ENCODE results near the gene GFRA1. TPM values are rescaled to one million over a fixed set of nuclear protein-coding genes. Genes with fewer than 3 reads are reported as not detected.

Gene GFRA1
- polyA plus RNA-seq, 3 donors, result not detected

GRCh38 chr10:116170815-116171250 is 102.2 kb downstream of the GFRA1 start:
- Mint-ChIP-seq H3K36me3 (no peaks in the 10 kb centered on the region), H3K4me3 (no peak overlapping the region), H3K9me3 (peaks cover 0 to 15% (median 7%) of the 10 kb centered on the region in 7 donors), H3K4me1 (no peaks in the 10 kb centered on the region), H3K27ac (no peak overlapping the region), H3K27me3 (ENCODE audit: low read depth in 3 of 3) (peaks cover 0 to 1% (median 0%) of the 10 kb centered on the region in 3 donors)
- Histone ChIP-seq H4K20me1 (ENCODE audit: insufficient read depth, low read length) (no peaks in the 10 kb centered on the region), H3K36me3 (replicated peaks in 1 of 2; ENCODE audit: control insufficient read depth in 1 of 2, insufficient read depth in 2 of 2, low read length in 2 of 2) (no peaks in the 10 kb centered on the region), H3K9ac (ENCODE audit: insufficient read depth, low read length, poor library complexity, severe bottlenecking) (no peak overlapping the region), H3K9me3 (replicated peaks in 1 of 2; ENCODE audit: control insufficient read depth in 1 of 2, insufficient read depth in 1 of 2, low read length in 2 of 2) (no peaks in the 10 kb centered on the region), H3K27me3 (ENCODE audit: control insufficient read depth in 2 of 2, insufficient read depth in 2 of 2, low read length in 2 of 2) (no peaks in the 10 kb centered on the region), H3K4me1 (ENCODE audit: control insufficient read depth in 1 of 2, insufficient read depth in 2 of 2, low read length in 2 of 2) (no peaks in the 10 kb centered on the region), H3K79me2 (ENCODE audit: insufficient read depth, low read length) (no peaks in the 10 kb centered on the region), H3K4me2 (replicated peaks; ENCODE audit: extremely low read depth, low read length, poor library complexity, severe bottlenecking) (no peak overlapping the region), H3K27ac (ENCODE audit: low read depth in 1 of 2, low read length in 2 of 2) (no peak overlapping the region), H2AFZ (ENCODE audit: insufficient read depth, low read depth, low read length, poor library complexity, severe bottlenecking) (no peak overlapping the region), H3K4me3 (replicated peaks in 1 of 3; ENCODE audit: low read depth in 2 of 3, low read length in 3 of 3) (no peak overlapping the region)
- no peak for TF ChIP-seq CTCF (IDR thresholded peaks at IDR 0.05)
- DNase-seq, result no peak
- intact Hi-C loops (cut with micrococcal nuclease), result no loop called here
- no CpG with 5 or more reads among the region's 2 CpGs for WGBS (ENCODE audit: insufficient coverage)

- H3K4me2 ChIP-seq (replicated peaks; ENCODE audit: extremely low read depth, low read length, poor library complexity, severe bottlenecking), result no peak overlapping the region
- no peaks in the 10 kb centered on the region for H3K27me3 ChIP-seq (ENCODE audit: control insufficient read depth in 2 of 2, insufficient read depth in 2 of 2, low read length in 2 of 2)
- no peak overlapping the region for H2AFZ ChIP-seq (ENCODE audit: insufficient read depth, low read depth, low read length, poor library complexity, severe bottlenecking)
- no peaks in the 10 kb centered on the region for H3K4me1 ChIP-seq (ENCODE audit: control insufficient read depth in 1 of 2, insufficient read depth in 2 of 2, low read length in 2 of 2)
- TF ChIP-seq CTCF (IDR thresholded peaks at IDR 0.05), result no peak
- no peaks in the 10 kb centered on the region for H3K79me2 ChIP-seq (ENCODE audit: insufficient read depth, low read length)
- H3K4me3 ChIP-seq (replicated peaks in 1 of 3; ENCODE audit: low read depth in 2 of 3, low read length in 3 of 3), result no peak overlapping the region
- 100% methylated on average over 1 of the region's 3 CpGs for WGBS (ENCODE audit: insufficient coverage)
- H3K9me3 ChIP-seq (replicated peaks in 1 of 2; ENCODE audit: control insufficient read depth in 1 of 2, insufficient read depth in 1 of 2, low read length in 2 of 2), result no peaks in the 10 kb centered on the region
- peaks cover 0 to 15% (median 7%) of the 10 kb centered on the region in 7 donors for H3K9me3 Mint-ChIP-seq
- H3K27me3 Mint-ChIP-seq (ENCODE audit: low read depth in 3 of 3), result peaks cover 0 to under 1% (median 0%) of the 10 kb centered on the region in 3 donors
- intact Hi-C loops (cut with micrococcal nuclease), result no loop called here
- no peak for DNase-seq
- H4K20me1 ChIP-seq (ENCODE audit: insufficient read depth, low read length), result no peaks in the 10 kb centered on the region
- H3K36me3 ChIP-seq (replicated peaks in 1 of 2; ENCODE audit: control insufficient read depth in 1 of 2, insufficient read depth in 2 of 2, low read length in 2 of 2), result no peaks in the 10 kb centered on the region
- no peak overlapping the region for H3K9ac ChIP-seq (ENCODE audit: insufficient read depth, low read length, poor library complexity, severe bottlenecking)
- H3K36me3 Mint-ChIP-seq, result no peaks in the 10 kb centered on the region
- H3K4me3 Mint-ChIP-seq, result no peak overlapping the region
- peak overlapping the region in 1 of 7 donors; percentile 5 for H3K27ac Mint-ChIP-seq
- H3K27ac ChIP-seq (ENCODE audit: low read depth in 1 of 2, low read length in 2 of 2), result no peak overlapping the region
- no peaks in the 10 kb centered on the region for H3K4me1 Mint-ChIP-seq
Observed at GRCh38 chr10:116169782-116170445, 103.1 kb downstream of the GFRA1 start.

All from CD14-positive monocyte (primary cell).